Kidney epithelial cell (primary cell): ENCODE data around the gene FGR. TPM values are rescaled to one million over a fixed set of nuclear protein-coding genes. Genes with fewer than 3 reads are reported as not detected.

ENCODE experiments used
- DNase-seq: peaks from one replicate; pipeline ENCODE4 v3.0.0-alpha.2; 2010; ENCODE audit warnings: low read depth
- H3K27me3 ChIP-seq: 2 replicates; pipeline ENCODE4 v1.6.0; 2011; ENCODE audit warnings: low read length; ENCODE audit not compliant: control insufficient read depth, insufficient read depth
- H3K36me3 ChIP-seq: 2 replicates; pipeline ENCODE4 v1.5.1; 2011; ENCODE audit warnings: low read length; ENCODE audit not compliant: control insufficient read depth, insufficient read depth
- H3K4me3 ChIP-seq: 2 replicates; pipeline ENCODE4 v1.5.1; 2011; ENCODE audit warnings: low read depth, mild to moderate bottlenecking, control low read depth, low read length
- CTCF ChIP-seq: IDR thresholded peaks from 2 replicates; pipeline ENCODE4 v1.5.1; 2011; ENCODE audit warnings: mild to moderate bottlenecking, moderate library complexity, low read length, control low read depth, inconsistent platforms; ENCODE audit not compliant: insufficient read depth, poor library complexity, severe bottlenecking
- total RNA-seq: library from RNA; depleted of rRNA; stranded (reverse); fragments of >200 nt; gene quantifications from 2 replicates; pipeline ENCODE4 v1.2.3, GENCODE V29; 2015

Gene FGR
- total RNA-seq, 1 donor from 2014 or later: not detected

GRCh38 chr1:27616441-27616840 is 18.5 kb downstream of the FGR start:
- Histone ChIP-seq H3K27me3 (peaks cover 4% of the 10 kb centered on the region), H3K36me3 (no peaks in the 10 kb centered on the region), H3K4me3 (no peak overlapping the region)
- peak; percentile 15 for TF ChIP-seq CTCF
- no peak for DNase-seq

GRCh38 chr1:27615346-27616192 is 19.4 kb downstream of the FGR start:
- TF ChIP-seq CTCF: no peak
- Histone ChIP-seq H3K4me3 (no peak overlapping the region), H3K36me3 (no peaks in the 10 kb centered on the region), H3K27me3 (peaks cover 6% of the 10 kb centered on the region)
- DNase-seq: no peak

- H3K4me3 ChIP-seq: no peak overlapping the region
- no peak for TF ChIP-seq CTCF
These were observed 20.2 kb downstream of the FGR start for GRCh38 chr1:27614625-27615344.

GRCh38 chr1:27614043-27614624 is 20.9 kb downstream of the FGR start:
- H3K36me3 ChIP-seq: no peaks in the 10 kb centered on the region
- no peak overlapping the region for H3K4me3 ChIP-seq
- no peak for DNase-seq
- no peak for TF ChIP-seq CTCF
- H3K27me3 ChIP-seq: peaks cover 10% of the 10 kb centered on the region

More at GRCh38 chr1:27614625-27615344, 20.2 kb downstream of the FGR start:
- no peak for DNase-seq
- no peaks in the 10 kb centered on the region for H3K36me3 ChIP-seq
- H3K27me3 ChIP-seq: peaks cover 10% of the 10 kb centered on the region

GRCh38 chr1:27612718-27613117 is 22.3 kb downstream of the FGR start:
- no peak for DNase-seq
- H3K27me3 ChIP-seq: peaks cover 10% of the 10 kb centered on the region
- no peak for TF ChIP-seq CTCF
- H3K36me3 ChIP-seq: no peaks in the 10 kb centered on the region
- H3K4me3 ChIP-seq: no peak overlapping the region
